SU-DHL-6 (cell line): Measurements from ENCODE around the gene RPS6KL1.

Experiments used
- H2AFZ ChIP-seq: fragments of 200-600 bp; sonication (generic); 2 replicates; pipeline ENCODE4 v1.6.1; 2014; ENCODE audit warnings: low read depth, mild to moderate bottlenecking, moderate library complexity, mixed read lengths, antibody characterized with exemption, low read length; ENCODE audit not compliant: severe bottlenecking
- H3F3A ChIP-seq: fragments of 200-600 bp; shearing (Covaris generic); 2 replicates; pipeline ENCODE4 v1.6.0; 2016; ENCODE audit warnings: antibody characterized with exemption, mild to moderate bottlenecking; ENCODE audit not compliant: insufficient read depth
- H3K27ac ChIP-seq: fragments of 200-600 bp; sonication (generic); 2 replicates; pipeline ENCODE4 v1.5.1; 2016; ENCODE audit warnings: low read depth, mild to moderate bottlenecking, low read length, moderate library complexity, mixed read lengths
- H3K27me3 ChIP-seq: fragments of 200-600 bp; sonication (generic), shearing (Covaris generic); 2 replicates; pipeline ENCODE4 v1.6.0; 2014; ENCODE audit warnings: mild to moderate bottlenecking, low read length
- H3K36me3 ChIP-seq: fragments of 200-600 bp; sonication (generic); 2 replicates; pipeline ENCODE4 v1.6.1; 2014; ENCODE audit warnings: mild to moderate bottlenecking, low read length, mixed read lengths
- H3K4me2 ChIP-seq: fragments of 300-600, 200-600 bp; shearing (Covaris generic), sonication (generic); 2 replicates; pipeline ENCODE4 v1.6.0; 2014; ENCODE audit warnings: low read length, low read depth, mild to moderate bottlenecking; ENCODE audit not compliant: poor library complexity, severe bottlenecking
- H3K4me3 ChIP-seq: fragments of 200-600 bp; sonication (generic); 2 replicates; pipeline ENCODE4 v1.5.1; 2014; ENCODE audit warnings: antibody characterized with exemption, low read length, mild to moderate bottlenecking, mixed read lengths; ENCODE audit not compliant: insufficient read depth, poor library complexity, severe bottlenecking
- H3K79me2 ChIP-seq: fragments of 200-600 bp; sonication (generic); 2 replicates; pipeline ENCODE4 v1.6.1; 2014; ENCODE audit warnings: mild to moderate bottlenecking, low read length, moderate library complexity; ENCODE audit not compliant: insufficient read depth
- H3K9ac ChIP-seq: fragments of 200-600 bp; sonication (generic); 2 replicates; pipeline ENCODE4 v1.7.0; 2014; ENCODE audit warnings: mild to moderate bottlenecking, low read length
- H3K9me2 ChIP-seq: fragments of 200-600 bp; sonication (generic); replicated peaks from 2 replicates; pipeline ENCODE4 v1.6.1; 2014; ENCODE audit warnings: low read length; ENCODE audit not compliant: insufficient read depth
- H3K9me3 ChIP-seq: fragments of 200-600 bp; sonication (generic); 2 replicates; pipeline ENCODE4 v1.6.1; 2014; ENCODE audit warnings: low read length, mixed read lengths; ENCODE audit not compliant: insufficient read depth
- H4K20me1 ChIP-seq: fragments of 200-600 bp; sonication (generic); 2 replicates; pipeline ENCODE4 v1.6.1; 2014; ENCODE audit warnings: low read depth, mild to moderate bottlenecking, antibody characterized with exemption, low read length, moderate library complexity, mixed read lengths
- CTCF ChIP-seq: fragments of 200-600 bp; sonication (generic); IDR thresholded peaks from one replicate; pipeline ENCODE4 v1.5.1; 2017; ENCODE audit warnings: antibody characterized with exemption, mild to moderate bottlenecking, low read length, moderate library complexity; ENCODE audit not compliant: insufficient read depth, poor library complexity, severe bottlenecking
- EZH2phosphoT487 ChIP-seq: fragments of 200-600 bp; sonication (generic), shearing (Covaris generic); conservative IDR thresholded peaks from 2 replicates; pipeline ENCODE4 v1.6.1; 2018; ENCODE audit warnings: mild to moderate bottlenecking, antibody characterized with exemption, low read length, moderate library complexity, mixed read lengths

RPS6KL1 gene

GRCh38 chr14:74964787-74965485 lies 41.9 kb upstream of the RPS6KL1 start:
- Histone ChIP-seq H3K36me3 (no peaks in the 10 kb centered on the region), H3K9me3 (no peaks in the 10 kb centered on the region), H3K27ac (no peak overlapping the region), H3K9me2 (no peaks in the 10 kb centered on the region), H3K4me2 (no peak overlapping the region), H3K27me3 (no peaks in the 10 kb centered on the region), H4K20me1 (no peaks in the 10 kb centered on the region), H2AFZ (no peak overlapping the region), H3K4me3 (no peak overlapping the region), H3K79me2 (no peaks in the 10 kb centered on the region), H3F3A (no peaks in the 10 kb centered on the region), H3K9ac (no peak overlapping the region)
- no peak for TF ChIP-seq CTCF
- no peak for TF ChIP-seq EZH2phosphoT487

DNA sequence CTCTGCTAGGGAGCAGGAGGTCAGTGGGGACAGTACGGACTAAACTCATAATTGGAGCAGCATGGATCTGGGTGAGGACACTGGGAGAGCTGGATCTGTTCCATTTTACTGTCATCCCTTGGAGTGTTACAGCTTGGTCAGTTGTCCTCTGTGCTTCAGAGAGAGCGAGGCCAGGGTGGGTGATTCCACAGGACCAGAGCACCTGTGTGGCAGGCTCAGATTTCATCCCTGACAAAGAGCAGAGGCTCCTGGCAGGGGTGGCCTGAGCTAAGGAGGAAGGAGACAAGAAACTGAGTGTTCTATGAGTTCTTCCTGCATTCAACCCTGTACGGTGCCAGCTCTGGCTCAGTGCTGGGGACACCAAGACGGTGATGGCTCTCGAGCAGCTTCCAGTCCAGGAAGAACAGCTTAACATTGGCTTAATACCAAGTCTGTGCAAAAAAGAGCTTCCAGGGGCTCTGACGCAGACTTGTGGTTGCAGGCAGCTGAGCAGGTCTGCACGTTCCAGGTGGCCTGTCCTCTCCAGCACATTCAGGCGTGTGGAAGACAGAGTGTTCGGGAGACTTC lies 40.7 kb upstream of the RPS6KL1 start:
- no peaks in the 10 kb centered on the region for H4K20me1 ChIP-seq
- no peaks in the 10 kb centered on the region for H3K79me2 ChIP-seq
- no peaks in the 10 kb centered on the region for H3K36me3 ChIP-seq
- H2AFZ ChIP-seq: no peak overlapping the region
- H3K27me3 ChIP-seq: no peaks in the 10 kb centered on the region
- TF ChIP-seq EZH2phosphoT487 (no peak), CTCF (no peak)
- H3K4me2 ChIP-seq: no peak overlapping the region
- no peak overlapping the region for H3K9ac ChIP-seq
- H3K9me2 ChIP-seq: no peaks in the 10 kb centered on the region
- no peak overlapping the region for H3K4me3 ChIP-seq
- no peaks in the 10 kb centered on the region for H3K9me3 ChIP-seq
- H3F3A ChIP-seq: no peaks in the 10 kb centered on the region
- H3K27ac ChIP-seq: no peak overlapping the region

- Histone ChIP-seq H2AFZ (peak overlapping the region; percentile 59), H3K79me2 (no peaks in the 10 kb centered on the region), H3F3A (no peaks in the 10 kb centered on the region), H3K9me2 (no peaks in the 10 kb centered on the region), H3K27ac (no peak overlapping the region), H3K27me3 (no peaks in the 10 kb centered on the region), H3K4me2 (peak overlapping the region; percentile 34), H3K4me3 (no peak overlapping the region), H3K9me3 (no peaks in the 10 kb centered on the region), H3K9ac (peak overlapping the region; percentile 19; the same call in 1 of the 2 replicates), H4K20me1 (no peaks in the 10 kb centered on the region), H3K36me3 (no peaks in the 10 kb centered on the region)
- TF ChIP-seq EZH2phosphoT487 (no peak), CTCF (no peak)
Observed at GRCh38 chr14:74963178-74963704, 40.2 kb upstream of the RPS6KL1 start.
